ENCODE measurements around the gene MPL.

GRCh38 chr1:43324810-43325209 lies 12.8 kb upstream of the MPL start:
- TF ChIP-seq SRF (IDR thresholded peaks at IDR 0.05; ENCODE audit: low read depth): no peak
- TF ChIP-seq, protein P1, sequence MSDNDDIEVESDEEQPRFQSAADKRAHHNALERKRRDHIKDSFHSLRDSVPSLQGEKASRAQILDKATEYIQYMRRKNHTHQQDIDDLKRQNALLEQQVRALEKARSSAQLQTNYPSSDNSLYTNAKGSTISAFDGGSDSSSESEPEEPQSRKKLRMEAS (IDR thresholded peaks at IDR 0.05): no peak
- TF ChIP-seq, protein P2, sequence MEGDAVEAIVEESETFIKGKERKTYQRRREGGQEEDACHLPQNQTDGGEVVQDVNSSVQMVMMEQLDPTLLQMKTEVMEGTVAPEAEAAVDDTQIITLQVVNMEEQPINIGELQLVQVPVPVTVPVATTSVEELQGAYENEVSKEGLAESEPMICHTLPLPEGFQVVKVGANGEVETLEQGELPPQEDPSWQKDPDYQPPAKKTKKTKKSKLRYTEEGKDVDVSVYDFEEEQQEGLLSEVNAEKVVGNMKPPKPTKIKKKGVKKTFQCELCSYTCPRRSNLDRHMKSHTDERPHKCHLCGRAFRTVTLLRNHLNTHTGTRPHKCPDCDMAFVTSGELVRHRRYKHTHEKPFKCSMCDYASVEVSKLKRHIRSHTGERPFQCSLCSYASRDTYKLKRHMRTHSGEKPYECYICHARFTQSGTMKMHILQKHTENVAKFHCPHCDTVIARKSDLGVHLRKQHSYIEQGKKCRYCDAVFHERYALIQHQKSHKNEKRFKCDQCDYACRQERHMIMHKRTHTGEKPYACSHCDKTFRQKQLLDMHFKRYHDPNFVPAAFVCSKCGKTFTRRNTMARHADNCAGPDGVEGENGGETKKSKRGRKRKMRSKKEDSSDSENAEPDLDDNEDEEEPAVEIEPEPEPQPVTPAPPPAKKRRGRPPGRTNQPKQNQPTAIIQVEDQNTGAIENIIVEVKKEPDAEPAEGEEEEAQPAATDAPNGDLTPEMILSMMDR (IDR thresholded peaks at IDR 0.05 in 2 of 3, conservative IDR thresholded peaks at IDR 0.05 in 1 of 3; ENCODE audit: borderline replicate concordance in 1 of 3, insufficient read depth in 1 of 3, low read depth in 2 of 3, low read length in 2 of 3): no peak
- TF ChIP-seq EZH2 (IDR thresholded peaks at IDR 0.05): no peak
- no peak for TF ChIP-seq POLR2A (IDR thresholded peaks at IDR 0.05; ENCODE audit: borderline replicate concordance, extremely low read depth, insufficient read depth, insufficient read length)
- no peak for TF ChIP-seq EZH2phosphoT487 (IDR thresholded peaks at IDR 0.05; ENCODE audit: borderline replicate concordance)
- TF ChIP-seq, protein P3, sequence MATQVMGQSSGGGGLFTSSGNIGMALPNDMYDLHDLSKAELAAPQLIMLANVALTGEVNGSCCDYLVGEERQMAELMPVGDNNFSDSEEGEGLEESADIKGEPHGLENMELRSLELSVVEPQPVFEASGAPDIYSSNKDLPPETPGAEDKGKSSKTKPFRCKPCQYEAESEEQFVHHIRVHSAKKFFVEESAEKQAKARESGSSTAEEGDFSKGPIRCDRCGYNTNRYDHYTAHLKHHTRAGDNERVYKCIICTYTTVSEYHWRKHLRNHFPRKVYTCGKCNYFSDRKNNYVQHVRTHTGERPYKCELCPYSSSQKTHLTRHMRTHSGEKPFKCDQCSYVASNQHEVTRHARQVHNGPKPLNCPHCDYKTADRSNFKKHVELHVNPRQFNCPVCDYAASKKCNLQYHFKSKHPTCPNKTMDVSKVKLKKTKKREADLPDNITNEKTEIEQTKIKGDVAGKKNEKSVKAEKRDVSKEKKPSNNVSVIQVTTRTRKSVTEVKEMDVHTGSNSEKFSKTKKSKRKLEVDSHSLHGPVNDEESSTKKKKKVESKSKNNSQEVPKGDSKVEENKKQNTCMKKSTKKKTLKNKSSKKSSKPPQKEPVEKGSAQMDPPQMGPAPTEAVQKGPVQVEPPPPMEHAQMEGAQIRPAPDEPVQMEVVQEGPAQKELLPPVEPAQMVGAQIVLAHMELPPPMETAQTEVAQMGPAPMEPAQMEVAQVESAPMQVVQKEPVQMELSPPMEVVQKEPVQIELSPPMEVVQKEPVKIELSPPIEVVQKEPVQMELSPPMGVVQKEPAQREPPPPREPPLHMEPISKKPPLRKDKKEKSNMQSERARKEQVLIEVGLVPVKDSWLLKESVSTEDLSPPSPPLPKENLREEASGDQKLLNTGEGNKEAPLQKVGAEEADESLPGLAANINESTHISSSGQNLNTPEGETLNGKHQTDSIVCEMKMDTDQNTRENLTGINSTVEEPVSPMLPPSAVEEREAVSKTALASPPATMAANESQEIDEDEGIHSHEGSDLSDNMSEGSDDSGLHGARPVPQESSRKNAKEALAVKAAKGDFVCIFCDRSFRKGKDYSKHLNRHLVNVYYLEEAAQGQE (IDR thresholded peaks at IDR 0.05; ENCODE audit: low read depth): no peak
- TF ChIP-seq YY1 (IDR thresholded peaks at IDR 0.05; ENCODE audit: extremely low read depth, insufficient replicate concordance, low read depth, low read length): no peak
- TF ChIP-seq ZBTB33 (IDR thresholded peaks at IDR 0.05; ENCODE audit: extremely low read depth, insufficient replicate concordance, low read length): no peak
- no peak for TF ChIP-seq FOSL1 (IDR thresholded peaks at IDR 0.05; ENCODE audit: low read depth)
- no peak for TF ChIP-seq SIN3A (IDR thresholded peaks at IDR 0.05; ENCODE audit: low read depth)
